ENCODE measurements around the gene DBN1.
A peak's percentile ranks its signal among the peaks of the same experiment; 100 is the strongest.

DNA sequence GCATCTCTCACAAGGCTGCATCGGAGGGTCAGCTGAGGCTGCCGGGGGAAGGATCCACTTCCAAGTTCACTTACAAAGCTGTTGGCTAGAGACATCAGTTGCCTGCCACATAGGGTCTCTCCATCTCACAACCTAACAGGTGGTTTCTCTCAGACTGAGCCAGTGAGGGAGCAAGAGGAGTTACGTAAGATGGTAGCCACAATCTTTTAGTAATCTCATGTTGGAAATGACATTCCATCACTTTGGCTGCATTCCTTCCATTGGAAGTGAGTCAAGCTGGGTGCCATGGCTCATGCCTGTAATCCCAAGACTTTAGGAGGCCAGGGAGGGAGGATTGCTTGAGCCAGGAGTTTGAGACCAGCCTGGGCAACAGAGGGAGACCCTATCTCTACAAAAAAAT, 54.4 kb downstream of the DBN1 start:
- TF ChIP-seq CTCF (IDR thresholded peaks at IDR 0.05 in 8 of 11, conservative IDR thresholded peaks at IDR 0.05 in 3 of 11) (no peak), POLR2AphosphoS5 (IDR thresholded peaks at IDR 0.05) (peak in 1 of 3 donors; percentile 20), POLR2A (IDR thresholded peaks at IDR 0.05) (no peak)
